ENCODE data around the gene MOB3B. TPM values are rescaled to one million over a fixed set of nuclear protein-coding genes. Genes with fewer than 3 reads are reported as not detected.

MOB3B gene
- total and polyA plus RNA-seq, 2 of the 13 experiments (the other 11 are each of a cell fraction or from before 2014, with no cell fraction given), result 0.03 to 0.09 TPM

- TF ChIP-seq ZKSCAN8 (CRISPR knock-in tag; IDR thresholded peaks at IDR 0.05; ENCODE audit: borderline replicate concordance), result no peak
- H3K27me3 ChIP-seq (ENCODE audit: control insufficient read depth in 1 of 2, insufficient read depth in 2 of 2, low read length in 2 of 2), result 0 out of 5 replicates have a peak, but pooled peaks cover 0 to 6% of the 10 kb centered on the region in 2 experiments
- no peak for DNase-seq (ENCODE audit: low spot score)
- FAIRE-seq, result no peak
- ATAC-seq, result no peak
- no peaks in the 10 kb centered on the region for H3K79me2 ChIP-seq (ENCODE audit: insufficient read depth, low read length)
- BruUV-seq (replicated peaks), result no TSS peak
- no peak overlapping the region for H3K9ac ChIP-seq (ENCODE audit: insufficient read depth, low read depth, low read length)
- H3K9me3 ChIP-seq (ENCODE audit: low read length), result no peaks in the 10 kb centered on the region
- ChIA-PET CTCF (ENCODE audit: low intra/inter-chr PET ratio, low total read pairs) (no interaction called here), POLR2A (no interaction called here)
- WGBS (ENCODE audit: low lambda C conversion rate), result 73% methylated on average over 6 of the region's 6 CpGs
- intact Hi-C loops (cut with micrococcal nuclease; ENCODE audit: unreplicated experiment), result no loop called here
- no peak overlapping the region for H3K27ac ChIP-seq (ENCODE audit: extremely low read length, insufficient read depth, low read length)
- H3K4me1 ChIP-seq (ENCODE audit: insufficient read depth, low read length), result no peaks in the 10 kb centered on the region
- no peak overlapping the region for H3K4me2 ChIP-seq (ENCODE audit: low read depth, low read length)
- in situ Hi-C loops (cut with HindIII; ENCODE audit: extremely low pct_ligation_motif_present, low pct_unique_long_range_greater_than_20kb), result no loop called here
- no peaks in the 10 kb centered on the region for H4K20me1 ChIP-seq (ENCODE audit: insufficient read depth, low read length)
- H3K36me3 ChIP-seq (replicated peaks in 1 of 2; ENCODE audit: control insufficient read depth in 1 of 2, insufficient read depth in 2 of 2, low read length in 2 of 2), result no peaks in the 10 kb centered on the region
- H3K4me3 ChIP-seq (replicated peaks in 1 of 3; ENCODE audit: insufficient read depth in 1 of 3, low read depth in 2 of 3, low read length in 3 of 3), result no peak overlapping the region
- no peak overlapping the region for H2AFZ ChIP-seq (ENCODE audit: low read length)
Measured at GRCh38 chr9:27470291-27470856, 59.2 kb downstream of the MOB3B start.

- H3K4me1 ChIP-seq (ENCODE audit: insufficient read depth, low read length), result no peaks in the 10 kb centered on the region
- WGBS (ENCODE audit: low lambda C conversion rate), result 18% methylated on average over 3 of the region's 3 CpGs
- H4K20me1 ChIP-seq (ENCODE audit: insufficient read depth, low read length), result no peaks in the 10 kb centered on the region
- no peak overlapping the region for H3K27ac ChIP-seq (ENCODE audit: extremely low read length, insufficient read depth, low read length)
- intact Hi-C loops (cut with micrococcal nuclease; ENCODE audit: unreplicated experiment) (no loop called here), in situ Hi-C loops (cut with HindIII; ENCODE audit: extremely low pct_ligation_motif_present, low pct_unique_long_range_greater_than_20kb) (no loop called here)
- TF ChIP-seq NFRKB (IDR thresholded peaks at IDR 0.05) (no peak), ZNF230 (CRISPR knock-in tag; IDR thresholded peaks at IDR 0.05) (no peak), ZNF646 (CRISPR knock-in tag; IDR thresholded peaks at IDR 0.05) (no peak), JUNB (CRISPR knock-in tag; IDR thresholded peaks at IDR 0.05; ENCODE audit: borderline replicate concordance) (no peak), MXI1 (IDR thresholded peaks at IDR 0.05; ENCODE audit: borderline replicate concordance, low read depth, low read length) (no peak), HOMEZ (CRISPR knock-in tag; IDR thresholded peaks at IDR 0.05; ENCODE audit: low read depth) (no peak)
- no peak overlapping the region for H3K4me2 ChIP-seq (ENCODE audit: low read depth, low read length)
- 0 out of 5 replicates have a peak, but pooled peaks cover 0 to 6% of the 10 kb centered on the region in 2 experiments for H3K27me3 ChIP-seq (ENCODE audit: control insufficient read depth in 1 of 2, insufficient read depth in 2 of 2, low read length in 2 of 2)
- CTCF ChIA-PET (ENCODE audit: low intra/inter-chr PET ratio, low total read pairs), result no interaction called here
- DNase-seq (ENCODE audit: low spot score) (no peak), ATAC-seq (no peak), FAIRE-seq (no peak)
- no peak overlapping the region for H3K9ac ChIP-seq (ENCODE audit: insufficient read depth, low read depth, low read length)
- no TSS peak for BruUV-seq (replicated peaks)
- H2AFZ ChIP-seq (ENCODE audit: low read length), result no peak overlapping the region
- no peaks in the 10 kb centered on the region for H3K36me3 ChIP-seq (replicated peaks in 1 of 2; ENCODE audit: control insufficient read depth in 1 of 2, insufficient read depth in 2 of 2, low read length in 2 of 2)
- no peaks in the 10 kb centered on the region for H3K9me3 ChIP-seq (ENCODE audit: low read length)
- H3K4me3 ChIP-seq (replicated peaks in 1 of 3; ENCODE audit: insufficient read depth in 1 of 3, low read depth in 2 of 3, low read length in 3 of 3), result no peak overlapping the region
- H3K79me2 ChIP-seq (ENCODE audit: insufficient read depth, low read length), result no peaks in the 10 kb centered on the region
- POLR2A ChIA-PET, result no interaction called here
Measured at GRCh38 chr9:27469550-27469949, 60.1 kb downstream of the MOB3B start.

Measured in HepG2 (cell line).